ENCODE data around the gene WFDC6.

Gene WFDC6

DNA sequence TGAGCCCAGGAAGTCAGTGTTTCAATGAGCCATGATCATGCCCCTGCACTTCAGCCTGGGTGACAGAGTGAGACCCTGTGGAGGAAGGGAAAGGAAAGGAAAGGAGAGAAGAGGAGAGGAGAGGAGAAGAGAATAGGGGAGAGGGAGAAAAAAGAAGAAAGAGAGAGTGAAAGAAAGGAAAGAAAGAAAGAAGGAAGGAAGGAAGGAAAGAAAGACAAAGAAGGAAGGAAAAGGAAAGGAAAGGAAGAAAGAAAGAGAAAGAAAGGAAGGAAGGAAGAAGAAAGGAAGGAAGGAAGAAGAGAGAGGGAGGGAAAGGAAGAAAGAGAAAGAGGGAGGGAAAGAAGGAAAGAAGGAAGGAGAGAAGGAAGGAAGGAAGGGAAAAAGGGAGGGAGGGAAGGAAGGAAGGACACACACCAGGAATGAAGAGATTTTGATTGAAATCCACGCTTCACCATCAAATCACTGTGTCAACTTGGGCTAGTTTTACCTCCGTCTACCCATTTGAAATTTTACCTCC is 25.5 kb upstream of the WFDC6 start:
- Histone ChIP-seq H3K4me1 (ENCODE audit: control insufficient read depth, insufficient read depth, low read length) (no peaks in the 10 kb centered on the region), H3K36me3 (ENCODE audit: control insufficient read depth, insufficient read depth, low read length) (no peaks in the 10 kb centered on the region), H3K9me3 (ENCODE audit: control insufficient read depth, insufficient read depth, low read depth, low read length) (no peaks in the 10 kb centered on the region), H3K27me3 (ENCODE audit: control insufficient read depth, insufficient read depth, low read length) (no peaks in the 10 kb centered on the region; the same call in 1 of the 2 replicates), H3K27ac (ENCODE audit: low read depth, low read length) (no peak overlapping the region), H3K4me3 (ENCODE audit: low read depth, low read length) (no peak overlapping the region), H3K9ac (ENCODE audit: low read length) (no peak overlapping the region)

DNA sequence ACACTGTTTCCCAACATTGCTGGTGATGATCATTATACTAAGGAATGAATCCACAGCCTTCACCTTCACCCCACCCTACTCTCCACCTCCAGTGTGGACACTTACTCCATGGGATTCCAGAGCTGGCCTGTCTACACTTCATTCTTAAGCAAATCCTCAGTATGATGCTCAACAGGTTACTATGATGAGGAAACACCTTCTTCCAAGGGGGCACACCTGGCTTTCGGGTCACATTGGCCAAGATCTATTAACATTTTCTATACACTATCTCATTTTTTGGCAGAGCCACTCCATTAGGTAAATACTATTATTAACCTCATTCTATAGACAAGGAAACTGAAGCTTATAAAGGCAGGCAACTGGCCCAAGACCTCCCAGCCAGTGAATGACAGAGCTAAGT is 15.9 kb upstream of the WFDC6 start:
- no peaks in the 10 kb centered on the region for H3K27me3 ChIP-seq (ENCODE audit: control insufficient read depth, insufficient read depth, low read length)

DNA sequence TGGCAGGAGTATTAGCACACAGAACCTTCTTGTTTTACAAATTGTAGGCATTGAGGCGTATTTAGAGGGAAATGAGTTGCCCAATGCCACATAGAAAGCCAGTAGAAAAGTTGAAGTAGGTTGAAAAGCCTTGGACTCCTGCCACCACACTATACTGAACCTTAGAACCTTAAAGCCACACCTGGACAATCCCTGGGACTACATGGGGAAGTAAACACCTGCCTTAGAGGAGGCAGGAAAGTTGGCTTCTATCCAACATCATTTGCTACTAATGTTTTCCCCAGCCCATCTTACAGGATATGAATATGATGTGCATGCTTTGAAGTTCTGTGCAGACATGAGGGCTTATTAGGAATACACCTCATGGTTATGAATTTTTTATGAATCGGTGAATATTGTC is 13.2 kb upstream of the WFDC6 start:
- no peaks in the 10 kb centered on the region for H3K4me1 ChIP-seq (ENCODE audit: control insufficient read depth, insufficient read depth, low read length)

More for the DNA sequence above, 15.9 kb upstream of the WFDC6 start:
- H3K4me1 ChIP-seq (ENCODE audit: control insufficient read depth, insufficient read depth, low read length) = no peaks in the 10 kb centered on the region
- H3K27ac ChIP-seq (ENCODE audit: low read depth, low read length) = no peak overlapping the region
- H3K4me3 ChIP-seq (ENCODE audit: low read depth, low read length) = no peak overlapping the region
- H3K9ac ChIP-seq (ENCODE audit: low read length) = no peak overlapping the region
- H3K9me3 ChIP-seq (ENCODE audit: control insufficient read depth, insufficient read depth, low read depth, low read length) = no peaks in the 10 kb centered on the region
- no peaks in the 10 kb centered on the region for H3K36me3 ChIP-seq (ENCODE audit: control insufficient read depth, insufficient read depth, low read length)

DNA sequence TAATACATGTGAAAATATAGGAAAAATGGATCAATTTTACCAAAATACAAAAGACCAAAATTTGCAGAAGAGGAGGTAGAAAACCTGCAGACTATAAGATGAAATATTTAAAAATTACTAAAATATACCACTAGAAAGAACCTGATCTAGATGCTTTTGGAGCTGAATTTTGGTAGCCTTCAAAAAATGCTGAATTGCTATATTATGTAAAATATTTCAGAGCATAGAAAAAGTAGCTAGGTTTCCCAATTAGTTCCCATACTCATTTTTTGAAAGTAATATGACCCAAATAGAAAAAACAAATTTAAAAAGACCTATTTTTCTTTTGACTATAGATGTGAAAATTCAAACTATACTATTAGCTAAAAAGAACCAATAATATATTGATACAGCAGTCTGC is 11.5 kb upstream of the WFDC6 start:
- Histone ChIP-seq H3K4me3 (ENCODE audit: low read depth, low read length) (no peak overlapping the region), H3K9ac (ENCODE audit: low read length) (no peak overlapping the region), H3K4me1 (ENCODE audit: control insufficient read depth, insufficient read depth, low read length) (no peaks in the 10 kb centered on the region), H3K27me3 (ENCODE audit: control insufficient read depth, insufficient read depth, low read length) (no peaks in the 10 kb centered on the region), H3K27ac (ENCODE audit: low read depth, low read length) (no peak overlapping the region), H3K36me3 (ENCODE audit: control insufficient read depth, insufficient read depth, low read length) (no peaks in the 10 kb centered on the region), H3K9me3 (ENCODE audit: control insufficient read depth, insufficient read depth, low read depth, low read length) (no peaks in the 10 kb centered on the region)

More for the DNA sequence above, 13.2 kb upstream of the WFDC6 start:
- Histone ChIP-seq H3K27ac (ENCODE audit: low read depth, low read length) (no peak overlapping the region), H3K9ac (ENCODE audit: low read length) (no peak overlapping the region), H3K9me3 (ENCODE audit: control insufficient read depth, insufficient read depth, low read depth, low read length) (no peaks in the 10 kb centered on the region), H3K36me3 (ENCODE audit: control insufficient read depth, insufficient read depth, low read length) (no peaks in the 10 kb centered on the region), H3K27me3 (ENCODE audit: control insufficient read depth, insufficient read depth, low read length) (no peaks in the 10 kb centered on the region), H3K4me3 (ENCODE audit: low read depth, low read length) (no peak overlapping the region)

DNA sequence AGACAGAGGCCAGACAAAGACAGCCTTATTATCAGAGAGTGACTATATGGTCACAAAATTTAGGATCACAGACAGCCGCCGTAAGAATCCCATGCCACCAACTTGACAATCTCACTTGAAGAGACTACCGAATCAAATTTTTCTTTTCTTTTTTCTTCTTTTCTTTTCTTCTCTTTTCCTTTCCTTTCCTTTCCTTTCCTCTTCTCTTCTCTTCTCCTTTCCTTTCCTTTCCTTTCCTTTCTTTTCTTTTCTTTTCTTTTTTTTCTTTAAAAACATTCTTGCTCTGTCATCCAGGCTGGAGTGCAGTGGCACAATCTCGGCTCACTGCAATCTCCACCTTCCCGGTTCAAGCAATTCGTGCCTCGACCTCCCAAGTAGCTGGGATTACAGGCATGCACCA is 9.1 kb upstream of the WFDC6 start:
- Histone ChIP-seq H3K27ac (ENCODE audit: low read depth, low read length) (no peak overlapping the region), H3K4me3 (ENCODE audit: low read depth, low read length) (no peak overlapping the region), H3K27me3 (ENCODE audit: control insufficient read depth, insufficient read depth, low read length) (peaks cover 5% of the 10 kb centered on the region; the same call in 1 of the 2 replicates), H3K36me3 (ENCODE audit: control insufficient read depth, insufficient read depth, low read length) (no peaks in the 10 kb centered on the region), H3K4me1 (ENCODE audit: control insufficient read depth, insufficient read depth, low read length) (no peaks in the 10 kb centered on the region), H3K9ac (ENCODE audit: low read length) (no peak overlapping the region), H3K9me3 (ENCODE audit: control insufficient read depth, insufficient read depth, low read depth, low read length) (no peaks in the 10 kb centered on the region)

DNA sequence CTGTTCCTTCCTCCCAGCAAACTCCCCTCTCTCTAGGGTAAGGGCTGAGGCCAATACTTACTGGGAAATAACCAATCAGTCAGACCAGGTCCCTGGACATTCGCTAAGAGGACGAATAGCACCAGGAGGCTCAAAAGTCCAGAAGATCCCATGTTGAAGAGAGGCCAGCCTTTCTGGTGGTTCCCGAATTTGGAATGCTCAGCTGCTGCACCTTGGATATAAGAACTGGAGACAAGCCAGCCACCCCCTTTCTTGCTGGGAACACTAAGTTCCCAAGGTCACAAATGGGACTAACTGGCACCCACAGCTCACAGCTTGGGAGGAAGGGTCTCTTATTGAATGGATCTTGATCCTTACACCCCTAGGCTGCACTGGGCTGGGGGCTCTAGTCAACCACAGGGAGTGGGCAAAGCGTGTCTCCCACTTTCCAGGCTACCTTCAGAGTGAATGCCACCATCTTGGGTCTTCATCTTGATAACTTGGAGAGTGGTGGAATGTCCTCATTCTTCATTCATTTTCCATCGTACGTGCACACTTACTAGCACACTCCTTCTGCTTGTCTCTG is 8.0 kb upstream of the WFDC6 start, which contains the start of gene EPPIN:
EPPIN (minus strand) TSS at position 196 of the 565 bp plus-strand sequence; CDS start at position 152, 44 bp downstream.
- no peaks in the 10 kb centered on the region for H3K9me3 ChIP-seq (ENCODE audit: control insufficient read depth, insufficient read depth, low read depth, low read length)
- no peak within 1 kb of the TSS for H3K27ac ChIP-seq (ENCODE audit: low read depth, low read length)
- H3K4me1 ChIP-seq (ENCODE audit: control insufficient read depth, insufficient read depth, low read length) = no peaks in the 10 kb centered on the region
- H3K4me3 ChIP-seq (ENCODE audit: low read depth, low read length) = no peak within 1 kb of the TSS
- H3K27me3 ChIP-seq (ENCODE audit: control insufficient read depth, insufficient read depth, low read length) = peaks cover 7% of the 10 kb centered on the region; the same call in 1 of the 2 replicates
- no peak within 1 kb of the TSS for H3K9ac ChIP-seq (ENCODE audit: low read length)
- no peaks in the 10 kb centered on the region for H3K36me3 ChIP-seq (ENCODE audit: control insufficient read depth, insufficient read depth, low read length)

DNA sequence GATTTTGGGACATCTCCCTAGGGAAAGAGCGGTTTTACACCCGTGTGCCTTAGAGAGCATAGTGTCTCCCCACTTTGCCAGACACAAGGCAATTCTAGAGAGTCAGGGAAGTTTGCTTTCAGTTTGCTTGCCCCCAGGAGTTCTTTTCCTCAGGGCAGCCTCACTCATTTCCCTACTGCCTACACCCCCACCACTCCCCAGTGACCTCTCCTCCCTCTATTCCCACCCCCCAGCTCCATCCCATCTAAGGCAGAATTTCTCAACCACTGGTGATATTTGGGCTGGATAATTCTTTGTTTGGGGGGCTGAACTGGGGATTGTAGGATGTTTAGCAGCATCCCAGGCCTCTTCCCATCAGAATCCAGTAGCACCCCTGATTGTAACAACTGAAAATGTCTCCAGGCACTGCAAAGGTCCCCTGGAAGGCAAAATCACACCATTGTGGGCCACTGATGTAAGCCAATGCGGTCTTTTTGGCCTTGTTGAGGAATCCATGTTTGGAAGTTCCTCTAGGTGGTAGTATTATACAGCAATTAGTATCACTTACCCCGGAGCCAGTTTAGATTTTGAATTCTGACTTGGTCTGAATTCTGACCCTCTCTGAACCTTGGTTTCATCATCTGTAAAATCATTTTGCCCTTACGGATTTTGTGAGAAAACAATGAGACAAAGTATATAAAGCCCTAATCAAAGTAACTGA is 6.6 kb upstream of the WFDC6 start:
- Histone ChIP-seq H3K36me3 (ENCODE audit: control insufficient read depth, insufficient read depth, low read length) (no peaks in the 10 kb centered on the region), H3K9me3 (ENCODE audit: control insufficient read depth, insufficient read depth, low read depth, low read length) (no peaks in the 10 kb centered on the region), H3K27me3 (ENCODE audit: control insufficient read depth, insufficient read depth, low read length) (peaks cover 14% of the 10 kb centered on the region; the same call in 1 of the 2 replicates), H3K9ac (ENCODE audit: low read length) (no peak overlapping the region), H3K4me3 (ENCODE audit: low read depth, low read length) (no peak overlapping the region), H3K4me1 (ENCODE audit: control insufficient read depth, insufficient read depth, low read length) (no peaks in the 10 kb centered on the region), H3K27ac (ENCODE audit: low read depth, low read length) (no peak overlapping the region)

DNA sequence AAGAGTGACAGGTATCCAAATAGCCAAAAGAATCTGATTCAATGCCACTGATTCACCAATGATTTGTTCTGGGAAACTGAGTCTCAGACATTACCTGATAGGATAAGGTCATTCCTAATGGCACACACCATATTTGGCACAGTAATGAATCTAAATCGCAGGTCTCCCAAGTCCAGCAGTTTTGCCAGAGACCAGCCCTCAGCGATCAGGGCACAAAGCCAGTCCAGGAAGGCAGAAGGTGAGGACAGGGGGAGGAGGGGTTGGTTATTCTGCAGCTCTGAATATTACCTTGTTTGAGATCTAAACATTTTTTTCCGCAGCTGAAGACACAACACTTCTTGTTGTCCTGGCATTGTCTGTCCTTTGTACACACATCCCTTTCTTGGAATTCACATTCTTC is 6.1 kb upstream of the WFDC6 start:
- Histone ChIP-seq H3K36me3 (ENCODE audit: control insufficient read depth, insufficient read depth, low read length) (no peaks in the 10 kb centered on the region), H3K4me1 (ENCODE audit: control insufficient read depth, insufficient read depth, low read length) (no peaks in the 10 kb centered on the region), H3K27ac (ENCODE audit: low read depth, low read length) (no peak overlapping the region), H3K9ac (ENCODE audit: low read length) (no peak overlapping the region), H3K27me3 (ENCODE audit: control insufficient read depth, insufficient read depth, low read length) (peaks cover 14% of the 10 kb centered on the region; the same call in 1 of the 2 replicates), H3K4me3 (ENCODE audit: low read depth, low read length) (no peak overlapping the region), H3K9me3 (ENCODE audit: control insufficient read depth, insufficient read depth, low read depth, low read length) (no peaks in the 10 kb centered on the region)

DNA sequence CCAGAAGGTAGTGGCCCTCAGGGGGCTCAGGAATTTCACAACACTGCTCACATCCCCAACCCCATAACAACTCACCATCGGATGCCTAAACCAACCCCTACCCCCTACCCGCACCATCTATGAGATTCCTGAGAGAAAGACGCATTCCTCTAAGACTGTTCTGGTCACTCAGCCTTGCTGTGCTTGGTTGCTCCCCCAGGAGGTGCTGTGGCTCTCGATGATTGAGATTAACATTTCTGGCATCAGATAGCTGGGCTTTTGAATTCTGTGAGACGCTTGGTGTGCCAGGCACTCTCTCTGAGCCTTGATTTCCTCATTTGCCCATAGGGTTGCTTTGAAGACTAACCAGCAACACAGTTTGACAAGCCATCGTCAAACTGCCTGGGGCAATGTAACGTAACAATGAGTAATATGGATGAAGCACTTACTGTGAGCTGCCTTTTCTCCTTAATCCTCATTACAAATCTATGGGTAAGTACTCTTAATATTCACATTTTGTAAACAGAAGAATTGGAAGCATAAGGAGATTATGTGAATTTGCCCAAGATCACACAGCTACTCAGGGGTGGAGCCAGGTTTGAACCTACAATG is 978 bp downstream of the WFDC6 start:
- Histone ChIP-seq H3K27ac (ENCODE audit: low read depth, low read length) (no peak overlapping the region), H3K9me3 (ENCODE audit: control insufficient read depth, insufficient read depth, low read depth, low read length) (no peaks in the 10 kb centered on the region), H3K27me3 (ENCODE audit: control insufficient read depth, insufficient read depth, low read length) (peaks cover 12% of the 10 kb centered on the region; the same call in 1 of the 2 replicates), H3K36me3 (ENCODE audit: control insufficient read depth, insufficient read depth, low read length) (no peaks in the 10 kb centered on the region), H3K4me3 (ENCODE audit: low read depth, low read length) (no peak overlapping the region), H3K4me1 (ENCODE audit: control insufficient read depth, insufficient read depth, low read length) (0 out of 2 replicates have a peak, but pooled peaks cover 8% of the 10 kb centered on the region), H3K9ac (ENCODE audit: low read length) (no peak overlapping the region)

DNA sequence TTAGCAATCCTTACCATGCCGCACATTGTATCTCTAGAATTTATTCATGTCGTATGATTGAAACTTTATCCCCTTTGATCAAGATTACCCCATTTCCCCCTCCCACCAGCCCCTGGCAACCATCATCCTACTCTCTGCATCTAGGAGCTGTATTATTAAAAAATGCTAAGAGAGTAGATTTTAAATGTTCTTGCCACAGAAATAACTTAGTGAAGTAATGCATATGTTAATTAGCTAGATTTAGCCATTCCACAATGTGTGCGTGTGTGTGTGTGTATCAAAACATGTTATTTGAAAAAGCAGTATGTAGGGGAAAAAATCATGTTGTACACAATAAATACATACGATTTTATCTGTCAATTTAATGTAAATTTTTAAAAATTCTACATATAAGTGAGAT is 12.0 kb downstream of the WFDC6 start:
- Histone ChIP-seq H3K9ac (ENCODE audit: low read length) (no peak overlapping the region), H3K27ac (ENCODE audit: low read depth, low read length) (no peak overlapping the region), H3K4me1 (ENCODE audit: control insufficient read depth, insufficient read depth, low read length) (no peaks in the 10 kb centered on the region), H3K9me3 (ENCODE audit: control insufficient read depth, insufficient read depth, low read depth, low read length) (no peaks in the 10 kb centered on the region), H3K36me3 (ENCODE audit: control insufficient read depth, insufficient read depth, low read length) (no peaks in the 10 kb centered on the region), H3K4me3 (ENCODE audit: low read depth, low read length) (no peak overlapping the region), H3K27me3 (ENCODE audit: control insufficient read depth, insufficient read depth, low read length) (peaks cover 39% of the 10 kb centered on the region)

DNA sequence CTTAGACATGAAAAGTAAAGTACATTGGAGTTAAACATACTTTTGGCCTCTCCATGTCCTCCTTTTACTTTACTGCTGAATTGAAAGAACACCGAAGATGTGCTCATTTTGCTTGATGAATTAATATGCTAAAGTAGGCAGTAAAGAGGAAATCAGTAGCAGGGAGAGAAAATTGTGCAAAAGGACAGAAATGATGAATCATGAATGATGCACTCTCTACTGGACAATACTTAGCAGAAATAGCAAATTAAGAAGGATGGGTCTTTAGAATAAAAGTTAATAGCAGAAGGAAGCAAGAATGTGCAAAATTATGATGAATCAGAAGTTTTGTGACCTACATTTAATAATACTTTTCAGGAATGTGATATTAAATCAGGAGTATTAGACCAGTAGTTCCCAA is 15.5 kb downstream of the WFDC6 start:
- Histone ChIP-seq H3K9ac (ENCODE audit: low read length) (no peak overlapping the region), H3K27me3 (ENCODE audit: control insufficient read depth, insufficient read depth, low read length) (peaks cover 45% of the 10 kb centered on the region), H3K27ac (ENCODE audit: low read depth, low read length) (no peak overlapping the region), H3K9me3 (ENCODE audit: control insufficient read depth, insufficient read depth, low read depth, low read length) (no peaks in the 10 kb centered on the region), H3K4me1 (ENCODE audit: control insufficient read depth, insufficient read depth, low read length) (no peaks in the 10 kb centered on the region), H3K36me3 (ENCODE audit: control insufficient read depth, insufficient read depth, low read length) (no peaks in the 10 kb centered on the region), H3K4me3 (ENCODE audit: low read depth, low read length) (no peak overlapping the region)
